ENCODE results near the gene BLVRA.

DNA sequence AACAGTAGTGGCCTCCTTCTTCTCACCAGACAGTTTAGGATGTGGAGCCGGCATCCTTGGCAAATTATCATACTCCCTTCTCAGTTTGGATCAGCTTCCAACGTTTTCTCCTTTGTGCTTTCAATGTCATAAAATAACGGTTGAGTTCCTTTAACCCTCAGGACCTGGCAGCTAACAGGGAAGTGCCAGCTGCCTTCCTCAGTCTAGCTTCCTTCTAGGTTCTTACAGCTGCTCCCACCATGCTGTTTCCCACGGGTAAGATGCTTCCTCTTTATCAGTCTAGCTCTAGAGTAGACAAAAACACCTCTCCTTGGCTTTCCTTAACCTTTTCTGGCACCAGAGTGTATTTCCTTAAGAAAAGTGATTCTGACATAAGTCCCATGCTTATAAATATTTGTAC lies 33.2 kb downstream of the BLVRA start:
- TF ChIP-seq TAF1 (IDR thresholded peaks at IDR 0.05; ENCODE audit: low read depth, low read length) (no peak), PAX5 (IDR thresholded peaks at IDR 0.05; ENCODE audit: insufficient read depth, low read length, severe bottlenecking) (no peak), POLR2AphosphoS5 (IDR thresholded peaks at IDR 0.05; ENCODE audit: low read depth, low read length) (no peak), POLR2A (IDR thresholded peaks at IDR 0.05; ENCODE audit: low read depth, low read length) (no peak)
